HG02885 (cell line): ENCODE data around the gene ELANE.
"Not testable (repeated sequence)": the region's sequence is repeated elsewhere in the genome, so short reads cannot be mapped to it uniquely, and the experiment has no call there.

ENCODE experiments used
- ATAC-seq: cut with Tn5 transposase; IDR thresholded peaks from one replicate; pipeline ENCODE4 v1.9.1; 2021; ENCODE audit warnings: mild to moderate bottlenecking; ENCODE audit not compliant: unreplicated experiment, poor library complexity

Gene ELANE

DNA sequence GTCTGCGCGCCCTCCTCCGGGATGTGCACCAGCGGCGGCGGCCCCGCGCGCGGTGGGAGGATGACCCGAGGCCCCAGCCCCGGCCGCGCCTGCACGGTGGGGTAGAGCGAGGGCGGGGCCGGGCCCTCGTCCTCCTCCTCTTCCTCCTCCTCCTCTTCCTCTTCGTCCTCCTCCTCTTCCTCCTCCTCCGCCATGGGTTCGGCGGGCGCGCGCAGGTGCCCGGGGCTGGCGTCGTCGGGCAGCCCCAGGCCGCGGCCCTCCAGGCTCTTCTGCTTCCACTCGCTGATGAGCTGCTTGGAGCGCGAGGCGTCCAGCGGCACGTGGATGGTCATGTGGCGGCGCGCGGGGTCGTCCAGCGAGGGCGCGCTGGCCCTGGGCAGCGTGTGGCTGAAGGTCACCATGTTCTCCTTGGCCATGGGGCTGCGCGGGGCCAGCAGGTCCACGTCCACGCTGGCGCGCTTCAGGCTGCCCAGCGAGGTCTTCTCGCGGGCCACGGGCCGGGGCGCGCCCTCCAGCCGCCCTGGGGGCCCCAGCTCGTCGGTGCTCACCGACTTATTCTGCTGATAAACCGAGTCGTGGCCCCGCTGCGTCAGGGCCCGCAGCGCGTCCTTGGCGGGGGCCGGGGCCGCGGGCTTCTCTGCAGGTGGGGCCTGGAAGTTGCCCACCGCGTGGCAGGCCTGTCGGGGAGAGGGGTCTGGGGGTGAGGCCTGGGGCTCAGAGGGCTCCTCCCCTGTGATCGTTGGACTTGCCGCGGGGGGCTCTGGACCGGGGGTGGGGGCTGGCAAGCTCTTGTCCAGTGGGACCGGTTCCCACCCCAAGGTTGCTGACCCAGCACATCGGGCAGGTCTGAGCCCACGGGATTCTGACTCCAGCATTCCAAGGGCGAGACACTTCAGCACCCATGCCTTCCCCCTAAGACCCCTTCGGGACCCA, 38.6 kb upstream of the ELANE start:
- ATAC-seq = no peak

GRCh38 chr19:814152-815078, 37.7 kb upstream of the ELANE start:
- no peak for ATAC-seq

- ATAC-seq = no peak
These were observed 36.9 kb upstream of the ELANE start for GRCh38 chr19:815079-815774.

DNA sequence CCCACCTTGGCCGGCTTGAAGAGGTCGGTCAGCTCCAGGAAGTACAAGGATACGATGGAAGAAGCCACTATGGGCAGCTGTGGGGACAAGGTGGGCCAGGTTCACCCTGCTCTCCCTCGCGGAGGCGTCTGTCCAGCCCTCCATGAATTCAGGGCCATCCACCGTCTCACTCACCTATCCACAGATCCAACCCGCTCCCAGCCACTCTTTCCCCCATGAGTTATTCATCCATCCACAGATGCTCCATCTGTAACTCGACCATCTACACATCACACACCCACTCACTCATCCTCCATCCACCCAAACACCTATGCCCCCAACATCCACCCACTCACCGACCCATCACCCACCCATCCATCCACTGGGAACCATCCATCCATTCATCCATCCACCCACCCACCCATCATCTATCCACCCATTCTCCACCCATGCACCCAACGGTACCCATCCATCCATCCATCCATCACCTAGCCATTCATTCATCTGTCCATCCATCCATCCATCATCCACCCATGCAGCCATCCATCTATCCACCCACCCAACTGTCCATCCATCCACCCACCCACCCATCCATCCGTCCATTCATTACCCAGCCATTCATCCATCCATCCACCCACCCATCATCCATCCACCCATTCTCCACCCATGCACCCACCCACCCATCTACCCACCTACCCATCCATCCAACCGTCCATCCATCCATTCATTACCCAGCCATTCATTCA, 36.2 kb upstream of the ELANE start:
- ATAC-seq = no peak

DNA sequence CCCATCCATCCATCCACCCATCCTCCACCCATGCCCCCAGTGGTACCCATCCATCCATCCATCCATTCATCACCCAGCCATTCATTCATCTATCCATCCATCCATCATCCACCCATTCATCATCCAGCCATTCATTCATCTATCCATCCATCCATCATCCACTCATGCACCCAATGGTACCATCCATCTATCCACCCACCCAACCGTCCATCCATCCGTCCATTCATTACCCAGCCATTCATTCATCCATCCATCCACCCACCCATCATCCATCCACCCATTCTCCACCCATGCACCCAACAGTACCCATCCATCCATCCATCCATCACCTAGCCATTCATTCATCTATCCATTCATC, 35.6 kb upstream of the ELANE start:
- ATAC-seq = no peak

DNA sequence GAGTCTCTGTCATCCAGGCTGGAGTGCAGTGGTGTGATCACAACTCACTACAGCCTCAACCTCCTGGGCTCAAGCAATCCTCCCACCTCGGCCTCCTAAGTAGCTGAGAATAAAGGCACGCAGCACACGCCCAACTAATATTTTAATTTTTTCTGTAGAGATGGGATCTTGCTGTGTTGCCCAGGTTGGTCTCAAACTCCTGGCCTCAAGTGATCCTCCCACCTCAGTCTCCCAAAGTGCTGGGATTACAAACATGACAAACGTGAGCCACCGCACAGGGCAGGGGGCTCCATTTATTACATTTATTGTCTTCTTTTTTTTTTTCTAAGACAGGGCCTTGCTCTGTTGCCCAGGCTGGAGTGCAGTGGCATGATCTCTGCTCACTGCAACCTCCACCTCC, 31.9 kb upstream of the ELANE start:
- ATAC-seq = not testable (repeated sequence)

DNA sequence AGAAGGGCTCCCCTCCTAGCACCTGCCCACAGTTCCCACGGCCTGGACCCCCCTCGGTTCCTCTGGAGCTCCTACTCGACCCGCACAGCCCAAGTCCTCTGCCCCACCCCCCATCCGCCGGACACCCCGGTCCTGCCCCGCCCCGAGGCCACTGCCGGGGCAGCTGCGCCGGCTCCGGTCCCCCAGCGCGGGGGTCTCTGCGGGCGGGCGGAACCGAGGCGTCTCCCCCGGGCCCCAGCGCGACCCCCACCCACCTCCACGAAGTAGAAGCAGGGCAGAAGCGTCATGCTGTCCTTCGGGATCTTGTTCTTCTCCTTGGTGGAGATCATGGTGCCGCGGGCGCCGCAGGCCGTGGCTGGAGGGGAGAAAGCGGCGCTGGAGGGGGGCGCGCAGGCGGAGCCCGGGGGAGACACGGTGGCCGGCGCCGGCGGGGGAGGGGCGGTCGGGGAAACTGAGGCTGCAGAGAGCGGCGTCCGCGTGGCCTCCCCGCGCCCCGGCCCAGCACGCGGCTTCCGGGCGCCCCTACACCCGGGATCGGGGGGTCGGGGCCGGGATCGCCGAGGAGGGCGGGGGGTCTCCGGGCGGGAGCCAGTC, 30.8 kb upstream of the ELANE start:
- ATAC-seq = no peak

DNA sequence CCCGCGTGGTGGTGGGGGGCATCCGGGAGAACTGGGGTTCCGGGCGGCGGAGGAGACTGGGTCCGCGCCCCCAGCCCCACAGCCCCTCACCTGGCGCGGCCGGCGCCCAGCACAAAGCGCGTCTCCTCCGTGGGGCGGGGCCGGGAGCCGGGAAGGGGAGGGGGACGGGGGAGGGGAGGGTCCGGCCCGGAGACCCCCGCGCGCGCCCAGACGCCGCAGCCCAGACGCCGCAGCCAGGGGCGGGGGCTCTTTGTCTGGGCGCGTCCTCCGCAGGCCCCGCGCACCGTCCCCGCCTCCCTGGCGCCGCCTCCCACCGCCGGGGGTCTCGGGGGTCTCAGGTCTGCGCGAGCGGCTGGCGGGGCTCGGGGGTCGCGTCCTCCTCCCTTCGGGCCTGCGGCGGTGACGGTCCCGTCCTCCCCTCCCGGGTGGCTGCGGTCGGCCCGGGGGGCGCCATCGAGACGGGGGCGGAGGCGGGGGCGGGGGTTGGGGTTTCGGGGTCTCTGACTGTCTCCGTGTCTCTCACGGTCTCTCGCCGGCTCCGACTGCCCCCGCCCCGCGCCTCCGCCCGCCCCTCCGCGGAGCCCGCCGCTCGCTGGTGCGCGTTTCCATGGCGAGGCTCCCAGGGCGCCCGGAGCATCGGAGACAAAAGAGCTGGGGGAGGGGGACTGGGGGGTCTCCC, 30.1 kb upstream of the ELANE start, which contains the start of gene PLPPR3:
PLPPR3 (minus strand) TSS at position 131 of the 679 bp plus-strand sequence. CDS start 396 bp downstream, outside the sequence.
- no peak for ATAC-seq

DNA sequence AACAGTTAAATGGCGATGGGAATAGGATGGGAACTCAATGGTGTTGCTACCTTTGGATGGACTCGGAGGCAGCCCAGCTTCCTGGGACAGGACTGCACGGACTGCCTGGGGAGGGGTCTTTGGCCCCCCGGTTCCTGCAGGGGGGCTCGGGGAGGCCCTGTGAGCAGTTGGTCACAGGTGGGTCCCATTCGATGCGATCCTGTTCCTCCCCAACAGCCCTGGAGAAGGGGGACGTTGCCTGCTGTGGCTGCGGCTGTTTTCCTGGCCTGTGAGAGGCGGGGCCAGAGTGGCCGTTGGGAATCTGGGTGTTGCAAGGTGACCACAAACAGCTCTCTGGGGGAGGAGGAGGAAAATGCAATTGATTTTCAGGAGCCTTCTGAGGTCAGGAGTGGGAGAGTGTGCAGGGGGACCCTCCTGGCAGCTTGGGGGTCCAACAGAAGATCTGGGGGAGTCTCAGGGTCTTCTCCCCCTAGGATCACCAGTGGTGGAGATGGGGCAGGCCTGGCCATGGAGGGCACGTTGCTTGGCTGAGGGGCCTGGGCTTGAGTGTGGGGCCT, 28.5 kb upstream of the ELANE start:
- ATAC-seq = no peak

DNA sequence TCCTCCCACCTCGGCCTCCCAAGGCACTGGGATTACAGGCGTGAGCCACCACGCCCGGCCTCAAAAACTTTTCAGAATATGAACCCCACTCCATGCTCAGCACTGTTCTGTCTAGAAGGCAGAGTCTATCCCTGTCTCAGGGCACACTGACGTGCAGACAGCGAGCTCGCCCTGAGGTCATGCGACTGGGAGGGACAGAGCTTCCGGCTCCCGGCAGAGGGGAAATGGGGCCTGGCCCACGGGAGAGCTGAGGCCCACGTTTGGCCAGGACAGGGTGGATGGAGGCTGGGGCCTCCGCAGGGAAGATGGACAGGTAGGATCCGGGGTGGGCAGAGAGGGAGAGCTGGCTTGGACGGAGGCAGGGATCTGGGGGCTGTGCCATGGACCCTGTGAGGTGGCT, 27.2 kb upstream of the ELANE start:
- no peak for ATAC-seq

- ATAC-seq = no peak
These were observed 26.0 kb upstream of the ELANE start for GRCh38 chr19:825897-826644.

- no peak for ATAC-seq
These were observed 24.8 kb upstream of the ELANE start for GRCh38 chr19:827314-827709.

GRCh38 chr19:827710-828321, 24.3 kb upstream of the ELANE start, which contains the start of gene AZU1:
AZU1 (plus strand) TSS chr19:827837; CDS start chr19:827847, 10 bp downstream.
- no peak for ATAC-seq

DNA sequence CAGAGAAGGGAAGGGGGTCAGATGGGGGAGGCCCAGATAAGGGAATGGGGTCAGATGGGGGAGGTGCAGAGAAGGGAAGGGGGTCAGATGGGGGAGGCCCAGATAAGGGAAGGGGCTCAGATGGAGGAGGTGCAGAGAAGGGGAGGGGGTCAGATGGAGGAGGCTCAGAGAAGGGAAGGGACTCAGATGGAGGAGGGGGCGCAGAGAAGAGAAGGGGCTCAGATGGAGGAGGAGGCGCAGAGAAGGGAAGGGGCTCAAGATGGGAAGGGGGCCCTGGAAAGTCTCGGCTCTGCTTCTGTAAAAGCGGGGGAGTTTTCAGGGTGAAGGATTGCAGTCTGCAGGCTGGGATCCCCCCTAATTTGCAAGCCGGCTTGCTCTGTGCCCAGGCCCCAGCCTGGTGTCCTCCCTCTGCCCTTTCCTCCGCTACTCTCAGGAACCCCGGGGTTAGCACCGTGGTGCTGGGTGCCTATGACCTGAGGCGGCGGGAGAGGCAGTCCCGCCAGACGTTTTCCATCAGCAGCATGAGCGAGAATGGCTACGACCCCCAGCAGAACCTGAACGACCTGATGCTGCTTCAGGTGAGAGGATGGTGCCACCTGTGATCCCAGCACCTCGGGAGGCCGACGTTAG, 22.9 kb upstream of the ELANE start:
- no peak for ATAC-seq

- ATAC-seq = no peak
These were observed 20.4 kb upstream of the ELANE start for GRCh38 chr19:831407-832369.

GRCh38 chr19:834216-834615, 17.9 kb upstream of the ELANE start:
- ATAC-seq = no peak
